Measurements from ENCODE around the gene CGB1. TPM values are rescaled to one million over a fixed set of nuclear protein-coding genes. Genes with fewer than 3 reads are reported as not detected.

Gene CGB1
- total and polyA plus RNA-seq, 9 of the 15 experiments (the other 6 are each of a cell fraction or from before 2014, with no cell fraction given), result not detected

DNA sequence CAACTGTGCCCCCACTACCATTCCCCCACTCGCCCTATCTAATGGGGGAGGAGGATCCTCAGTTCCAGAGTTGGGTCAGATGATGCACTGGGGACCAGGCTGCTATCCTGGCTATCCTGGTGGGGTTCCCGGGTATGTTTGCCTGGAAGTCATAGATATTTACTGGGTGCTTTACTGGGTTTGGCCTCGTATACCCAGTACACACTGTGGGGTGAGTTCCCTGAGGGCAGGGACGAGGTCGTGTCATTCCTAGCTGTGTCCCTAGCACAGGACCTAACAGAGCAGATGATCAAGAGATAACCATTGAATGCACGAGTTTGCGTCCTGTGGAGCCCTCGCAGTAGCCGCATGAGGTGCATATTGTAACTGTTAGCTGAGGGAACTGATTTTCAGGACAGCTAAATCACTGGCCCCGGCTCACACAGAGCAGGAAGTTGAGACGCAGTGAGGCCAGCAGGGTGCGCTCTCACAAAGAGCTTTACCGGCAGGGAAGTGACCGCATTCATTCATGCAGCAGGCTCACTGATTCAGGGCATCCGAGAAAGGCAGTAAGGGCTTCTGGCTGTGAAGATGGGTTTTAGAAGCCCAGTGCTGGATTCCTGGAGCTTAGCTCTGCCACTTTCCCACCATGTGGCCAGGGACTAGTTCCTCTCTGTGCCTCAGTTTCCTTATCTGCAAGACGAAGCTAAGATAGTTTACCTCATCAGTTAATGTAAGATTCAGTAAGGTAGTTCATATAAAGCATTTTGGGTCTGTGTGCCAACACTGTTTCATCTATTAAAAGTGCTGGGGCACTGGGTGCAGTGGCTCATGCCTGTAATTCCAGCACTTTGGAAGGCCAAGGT is 37.0 kb downstream of the CGB1 start (continued):
- TF ChIP-seq RAD21 (CRISPR knock-in tag; conservative IDR thresholded peaks at IDR 0.05 in 1 of 2, IDR thresholded peaks at IDR 0.05 in 1 of 2), result peak in 1 of 2 experiments; percentile 61; a peak in 2 of 4 replicates
- TF ChIP-seq, protein P1, sequence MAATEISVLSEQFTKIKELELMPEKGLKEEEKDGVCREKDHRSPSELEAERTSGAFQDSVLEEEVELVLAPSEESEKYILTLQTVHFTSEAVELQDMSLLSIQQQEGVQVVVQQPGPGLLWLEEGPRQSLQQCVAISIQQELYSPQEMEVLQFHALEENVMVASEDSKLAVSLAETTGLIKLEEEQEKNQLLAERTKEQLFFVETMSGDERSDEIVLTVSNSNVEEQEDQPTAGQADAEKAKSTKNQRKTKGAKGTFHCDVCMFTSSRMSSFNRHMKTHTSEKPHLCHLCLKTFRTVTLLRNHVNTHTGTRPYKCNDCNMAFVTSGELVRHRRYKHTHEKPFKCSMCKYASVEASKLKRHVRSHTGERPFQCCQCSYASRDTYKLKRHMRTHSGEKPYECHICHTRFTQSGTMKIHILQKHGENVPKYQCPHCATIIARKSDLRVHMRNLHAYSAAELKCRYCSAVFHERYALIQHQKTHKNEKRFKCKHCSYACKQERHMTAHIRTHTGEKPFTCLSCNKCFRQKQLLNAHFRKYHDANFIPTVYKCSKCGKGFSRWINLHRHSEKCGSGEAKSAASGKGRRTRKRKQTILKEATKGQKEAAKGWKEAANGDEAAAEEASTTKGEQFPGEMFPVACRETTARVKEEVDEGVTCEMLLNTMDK (IDR thresholded peaks at IDR 0.05; ENCODE audit: borderline replicate concordance, insufficient read depth, low read depth, low read length, poor library complexity, severe bottlenecking), result peak; percentile 76
- no peak for TF ChIP-seq NCOR1 (IDR thresholded peaks at IDR 0.05)
- TF ChIP-seq CBFA2T3 (IDR thresholded peaks at IDR 0.05), result no peak
- no peak for TF ChIP-seq HDAC6 (IDR thresholded peaks at IDR 0.05; ENCODE audit: low read depth, low read length)
- no peak for TF ChIP-seq ZNF717 (CRISPR knock-in tag; IDR thresholded peaks at IDR 0.05)
- 0 out of 2 replicates have a peak, but pooled peaks have one; percentile 12 for TF ChIP-seq CREM (IDR thresholded peaks at IDR 0.05; ENCODE audit: low read depth)
- TF ChIP-seq, protein P2, sequence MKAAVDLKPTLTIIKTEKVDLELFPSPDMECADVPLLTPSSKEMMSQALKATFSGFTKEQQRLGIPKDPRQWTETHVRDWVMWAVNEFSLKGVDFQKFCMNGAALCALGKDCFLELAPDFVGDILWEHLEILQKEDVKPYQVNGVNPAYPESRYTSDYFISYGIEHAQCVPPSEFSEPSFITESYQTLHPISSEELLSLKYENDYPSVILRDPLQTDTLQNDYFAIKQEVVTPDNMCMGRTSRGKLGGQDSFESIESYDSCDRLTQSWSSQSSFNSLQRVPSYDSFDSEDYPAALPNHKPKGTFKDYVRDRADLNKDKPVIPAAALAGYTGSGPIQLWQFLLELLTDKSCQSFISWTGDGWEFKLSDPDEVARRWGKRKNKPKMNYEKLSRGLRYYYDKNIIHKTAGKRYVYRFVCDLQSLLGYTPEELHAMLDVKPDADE (conservative IDR thresholded peaks at IDR 0.05; ENCODE audit: control insufficient read depth, low read depth, low read length), result 0 out of 2 replicates have a peak, but pooled peaks have one; percentile 27
- no peak for TF ChIP-seq CHD1 (IDR thresholded peaks at IDR 0.05; ENCODE audit: low read length)
- TF ChIP-seq, protein P3, sequence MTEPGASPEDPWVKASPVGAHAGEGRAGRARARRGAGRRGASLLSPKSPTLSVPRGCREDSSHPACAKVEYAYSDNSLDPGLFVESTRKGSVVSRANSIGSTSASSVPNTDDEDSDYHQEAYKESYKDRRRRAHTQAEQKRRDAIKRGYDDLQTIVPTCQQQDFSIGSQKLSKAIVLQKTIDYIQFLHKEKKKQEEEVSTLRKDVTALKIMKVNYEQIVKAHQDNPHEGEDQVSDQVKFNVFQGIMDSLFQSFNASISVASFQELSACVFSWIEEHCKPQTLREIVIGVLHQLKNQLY (CRISPR knock-in tag; conservative IDR thresholded peaks at IDR 0.05), result no peak
- no peak for TF ChIP-seq LARP7 (IDR thresholded peaks at IDR 0.05)
- TF ChIP-seq FOXJ3 (CRISPR knock-in tag; IDR thresholded peaks at IDR 0.05), result no peak
- TF ChIP-seq SMARCA5 (IDR thresholded peaks at IDR 0.05), result 0 out of 2 replicates have a peak, but pooled peaks have one; percentile 20
- TF ChIP-seq BRCA1 (IDR thresholded peaks at IDR 0.05), result no peak
- TF ChIP-seq BRCA1 (CRISPR knock-in tag; IDR thresholded peaks at IDR 0.05), result no peak
- no peak for TF ChIP-seq HEY1 (CRISPR knock-in tag; IDR thresholded peaks at IDR 0.05; ENCODE audit: borderline replicate concordance)
- no peak for TF ChIP-seq IFI16 (CRISPR knock-in tag; IDR thresholded peaks at IDR 0.05)
- no peak for TF ChIP-seq ZNF584 (CRISPR knock-in tag; IDR thresholded peaks at IDR 0.05; ENCODE audit: low read depth)
- TF ChIP-seq, protein P4, sequence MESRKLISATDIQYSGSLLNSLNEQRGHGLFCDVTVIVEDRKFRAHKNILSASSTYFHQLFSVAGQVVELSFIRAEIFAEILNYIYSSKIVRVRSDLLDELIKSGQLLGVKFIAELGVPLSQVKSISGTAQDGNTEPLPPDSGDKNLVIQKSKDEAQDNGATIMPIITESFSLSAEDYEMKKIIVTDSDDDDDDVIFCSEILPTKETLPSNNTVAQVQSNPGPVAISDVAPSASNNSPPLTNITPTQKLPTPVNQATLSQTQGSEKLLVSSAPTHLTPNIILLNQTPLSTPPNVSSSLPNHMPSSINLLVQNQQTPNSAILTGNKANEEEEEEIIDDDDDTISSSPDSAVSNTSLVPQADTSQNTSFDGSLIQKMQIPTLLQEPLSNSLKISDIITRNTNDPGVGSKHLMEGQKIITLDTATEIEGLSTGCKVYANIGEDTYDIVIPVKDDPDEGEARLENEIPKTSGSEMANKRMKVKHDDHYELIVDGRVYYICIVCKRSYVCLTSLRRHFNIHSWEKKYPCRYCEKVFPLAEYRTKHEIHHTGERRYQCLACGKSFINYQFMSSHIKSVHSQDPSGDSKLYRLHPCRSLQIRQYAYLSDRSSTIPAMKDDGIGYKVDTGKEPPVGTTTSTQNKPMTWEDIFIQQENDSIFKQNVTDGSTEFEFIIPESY (CRISPR knock-in tag; IDR thresholded peaks at IDR 0.05), result no peak
- TF ChIP-seq GTF2E2 (tag; IDR thresholded peaks at IDR 0.05), result no peak

Measured in K562 (cell line).